ENCODE measurements around the gene SLC27A4. TPM values are rescaled to one million over a fixed set of nuclear protein-coding genes. Genes with fewer than 3 reads are reported as not detected.

The SLC27A4 gene
- total and polyA plus RNA-seq, 9 donors = 4.8 to 22.4 (median 10.8) TPM

DNA sequence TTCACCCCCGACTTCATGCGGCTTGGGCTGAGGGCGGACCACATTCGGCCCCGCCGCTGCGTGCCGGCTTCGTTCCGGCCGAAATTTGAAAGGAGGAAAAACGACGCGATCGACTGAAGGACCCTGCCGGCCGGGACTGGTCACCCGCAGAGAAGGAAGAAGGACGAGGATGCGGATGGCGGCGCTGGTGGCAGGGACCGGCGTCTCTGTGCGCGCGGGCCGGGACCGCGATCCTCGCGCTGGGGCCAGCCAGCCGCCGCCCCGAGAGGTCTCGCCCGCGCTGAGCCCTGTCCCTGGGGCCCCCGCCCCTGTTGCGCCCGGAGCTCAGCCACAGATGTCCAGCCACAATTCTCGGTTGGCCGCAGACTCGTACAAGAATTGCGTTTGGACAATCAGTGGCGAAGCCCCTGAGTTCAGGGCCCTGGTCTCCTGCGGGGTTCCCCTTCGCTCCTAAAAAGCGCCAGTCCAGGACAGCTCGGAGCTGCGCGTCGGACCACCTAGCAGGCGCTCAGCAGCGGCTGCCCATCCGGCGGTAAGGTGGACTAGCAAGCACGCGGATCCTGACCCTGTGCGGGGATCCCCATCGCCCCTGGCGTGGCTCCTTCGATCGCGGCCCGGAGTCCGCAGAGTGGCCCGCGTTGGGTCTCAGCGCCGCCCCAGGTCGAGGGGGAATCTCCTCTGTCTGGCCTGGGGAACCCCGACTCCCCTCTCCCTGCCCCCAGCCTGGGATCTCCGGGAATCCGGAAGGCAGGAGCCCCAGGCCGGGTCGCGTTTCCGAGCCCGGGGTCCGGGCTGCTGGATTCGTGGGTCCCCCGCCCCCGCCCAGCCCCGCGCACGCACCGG lies 52.2 kb downstream of the SLC27A4 start:
- H3K27me3 ChIP-seq = no peaks in the 10 kb centered on the region
- no peaks in the 10 kb centered on the region for H3K36me3 ChIP-seq
- no peak for DNase-seq
- no peaks in the 10 kb centered on the region for H3K4me1 ChIP-seq (ENCODE audit: insufficient read depth)
- WGBS, 3 donors = 85 to 86% (median 85%) methylated on average over 68 to 88 of the region's 88 CpGs
- intact Hi-C loops (cut with DNase I) = no loop called here
- H3K4me3 ChIP-seq = no peak overlapping the region
- H3K9me3 ChIP-seq = no peaks in the 10 kb centered on the region
- H3K27ac ChIP-seq = no peak overlapping the region
- TF ChIP-seq POLR2A (IDR thresholded peaks at IDR 0.05) (no peak), EP300 (IDR thresholded peaks at IDR 0.05) (no peak)
- TF ChIP-seq, protein P1, sequence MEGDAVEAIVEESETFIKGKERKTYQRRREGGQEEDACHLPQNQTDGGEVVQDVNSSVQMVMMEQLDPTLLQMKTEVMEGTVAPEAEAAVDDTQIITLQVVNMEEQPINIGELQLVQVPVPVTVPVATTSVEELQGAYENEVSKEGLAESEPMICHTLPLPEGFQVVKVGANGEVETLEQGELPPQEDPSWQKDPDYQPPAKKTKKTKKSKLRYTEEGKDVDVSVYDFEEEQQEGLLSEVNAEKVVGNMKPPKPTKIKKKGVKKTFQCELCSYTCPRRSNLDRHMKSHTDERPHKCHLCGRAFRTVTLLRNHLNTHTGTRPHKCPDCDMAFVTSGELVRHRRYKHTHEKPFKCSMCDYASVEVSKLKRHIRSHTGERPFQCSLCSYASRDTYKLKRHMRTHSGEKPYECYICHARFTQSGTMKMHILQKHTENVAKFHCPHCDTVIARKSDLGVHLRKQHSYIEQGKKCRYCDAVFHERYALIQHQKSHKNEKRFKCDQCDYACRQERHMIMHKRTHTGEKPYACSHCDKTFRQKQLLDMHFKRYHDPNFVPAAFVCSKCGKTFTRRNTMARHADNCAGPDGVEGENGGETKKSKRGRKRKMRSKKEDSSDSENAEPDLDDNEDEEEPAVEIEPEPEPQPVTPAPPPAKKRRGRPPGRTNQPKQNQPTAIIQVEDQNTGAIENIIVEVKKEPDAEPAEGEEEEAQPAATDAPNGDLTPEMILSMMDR (IDR thresholded peaks at IDR 0.05) = no peak

DNA sequence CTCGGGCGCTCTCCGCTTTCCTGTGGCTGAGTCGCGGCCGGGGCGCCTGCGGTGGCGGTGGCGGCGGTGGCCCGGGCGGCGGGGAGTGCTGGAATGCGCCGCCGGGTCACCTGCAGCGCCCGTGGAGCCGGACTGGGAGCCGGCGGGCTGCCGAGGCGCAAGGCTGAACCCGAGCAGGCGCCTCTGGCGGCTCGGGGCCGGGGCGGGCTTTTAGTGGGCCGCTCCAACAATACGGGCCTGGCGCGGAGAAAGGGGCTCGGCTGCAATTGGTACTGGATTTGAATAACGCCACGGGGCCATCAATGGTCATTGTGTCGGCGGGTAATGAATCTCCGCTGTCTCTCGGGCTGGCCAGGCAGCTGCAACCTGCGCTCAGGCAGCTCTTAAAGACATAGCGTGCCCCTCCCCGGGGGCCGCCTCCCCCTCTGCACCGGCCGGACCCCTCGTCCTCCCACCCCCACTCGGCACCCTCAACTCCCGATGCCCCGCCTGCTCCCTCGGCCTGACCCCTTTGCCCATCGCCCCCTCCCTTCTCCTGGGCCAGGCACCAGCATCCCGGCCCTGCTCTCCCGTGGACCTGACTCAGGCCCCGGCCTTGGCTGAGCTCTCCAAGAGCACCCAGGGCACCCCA lies 52.9 kb downstream of the SLC27A4 start:
- Histone ChIP-seq H3K9me3 (no peaks in the 10 kb centered on the region), H3K27me3 (no peaks in the 10 kb centered on the region), H3K4me1 (ENCODE audit: insufficient read depth) (no peaks in the 10 kb centered on the region), H3K36me3 (no peaks in the 10 kb centered on the region), H3K27ac (no peak overlapping the region), H3K4me3 (no peak overlapping the region)
- TF ChIP-seq POLR2A (IDR thresholded peaks at IDR 0.05) (no peak), EP300 (IDR thresholded peaks at IDR 0.05) (no peak)
- TF ChIP-seq, protein P1 (IDR thresholded peaks at IDR 0.05) = no peak
- intact Hi-C loops (cut with DNase I) = no loop called here
- no peak for DNase-seq
- 73 to 78% (median 73%) methylated on average over 47 to 56 of the region's 56 CpGs for WGBS, 3 donors

DNA sequence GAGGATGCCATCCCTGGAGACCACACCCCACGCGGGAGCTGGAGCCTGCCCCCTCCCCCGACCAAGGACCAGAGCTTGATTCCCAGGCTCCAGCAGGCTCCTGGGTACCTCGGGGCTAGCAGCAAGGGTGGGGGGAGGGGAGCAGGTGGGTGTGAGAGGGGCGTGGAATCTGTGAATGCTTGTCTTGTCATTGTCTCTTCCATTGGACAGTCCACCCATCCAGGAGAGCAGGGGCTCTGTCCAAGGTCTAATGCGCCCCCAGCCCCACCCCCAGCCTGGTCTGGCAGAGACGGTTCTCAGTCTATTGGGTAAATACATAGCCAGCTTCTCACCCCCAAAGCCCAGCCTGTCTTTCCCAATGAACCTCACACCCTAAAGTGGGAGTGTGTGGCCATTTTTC lies 53.6 kb downstream of the SLC27A4 start:
- Histone ChIP-seq H3K4me3 (no peak overlapping the region), H3K36me3 (no peaks in the 10 kb centered on the region), H3K27me3 (no peaks in the 10 kb centered on the region), H3K27ac (no peak overlapping the region), H3K4me1 (ENCODE audit: insufficient read depth) (no peaks in the 10 kb centered on the region), H3K9me3 (no peaks in the 10 kb centered on the region)
- 47 to 59% (median 50%) methylated on average over 7 of the region's 7 CpGs for WGBS, 3 donors
- TF ChIP-seq POLR2A (IDR thresholded peaks at IDR 0.05) = no peak
- TF ChIP-seq, protein P1 (IDR thresholded peaks at IDR 0.05) = no peak
- no peak for TF ChIP-seq EP300 (IDR thresholded peaks at IDR 0.05)
- intact Hi-C loops (cut with DNase I) = no loop called here
- DNase-seq = no peak

DNA sequence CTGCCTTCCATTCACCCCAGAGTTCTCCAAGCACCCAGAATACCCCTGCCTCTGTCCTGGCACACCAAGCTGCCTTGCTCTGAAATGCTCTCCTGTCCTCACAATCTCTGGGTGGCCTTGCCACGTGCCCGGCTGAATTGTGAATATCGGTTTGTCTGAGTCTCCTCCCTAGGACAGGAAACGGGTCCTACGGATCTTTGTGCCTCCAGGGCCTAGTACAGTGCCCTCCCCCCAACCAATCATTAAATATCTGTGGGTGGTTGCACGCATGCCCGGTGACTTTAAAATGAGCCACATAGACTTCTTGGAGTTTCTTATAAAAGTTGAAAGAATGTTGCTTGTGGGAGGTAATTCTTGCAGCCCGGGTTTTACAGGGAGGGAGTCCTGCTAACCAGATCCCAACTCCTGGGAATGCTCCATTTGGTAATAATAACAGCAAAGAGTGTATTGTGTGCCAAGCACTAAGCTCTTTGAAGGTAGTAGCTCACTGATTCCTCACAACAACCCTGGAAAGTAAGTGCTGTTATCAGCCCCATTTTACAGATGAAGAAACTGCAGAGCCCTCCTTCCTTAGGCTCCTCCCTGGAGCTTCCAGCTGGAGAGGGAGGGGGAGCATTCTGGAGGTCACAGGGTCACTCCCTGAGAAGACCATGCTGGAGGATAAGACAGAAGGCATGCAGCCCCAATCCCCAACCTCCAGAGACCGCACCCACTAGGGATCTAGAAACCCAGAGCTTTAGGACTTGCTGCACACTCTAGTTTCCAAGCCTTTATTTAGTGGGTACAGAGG lies 54.2 kb downstream of the SLC27A4 start:
- Histone ChIP-seq H3K9me3 (no peaks in the 10 kb centered on the region), H3K27ac (no peak overlapping the region), H3K4me1 (ENCODE audit: insufficient read depth) (no peaks in the 10 kb centered on the region), H3K36me3 (no peaks in the 10 kb centered on the region), H3K4me3 (no peak overlapping the region), H3K27me3 (no peaks in the 10 kb centered on the region)
- WGBS, 3 donors = 42 to 49% (median 43%) methylated on average over 9 of the region's 9 CpGs
- TF ChIP-seq POLR2A (IDR thresholded peaks at IDR 0.05) = no peak
- TF ChIP-seq, protein P1 (IDR thresholded peaks at IDR 0.05) = no peak
- intact Hi-C loops (cut with DNase I) = no loop called here
- DNase-seq = no peak

Measured in ovary (tissue), 9 donors.